Suprapubic skin (tissue), 4 donors: ENCODE measurements around the gene ENPP7.

Experiments used
- CTCF ChIP-seq, 2 donors: fragments of 200-600 bp in 1 of 2; fragments of 450-650 bp in 1 of 2; sonication (generic) in 1 of 2; IDR thresholded peaks; one replicate each; pipeline ENCODE4 v1.5.1; 2016 to 2019; ENCODE audit warnings: antibody characterized with exemption in 2 of 2, mild to moderate bottlenecking in 1 of 2, moderate library complexity in 1 of 2
- EP300 ChIP-seq: sonication (generic); formaldehyde crosslinking; IDR thresholded peaks from one replicate; pipeline ENCODE4 v1.6.1; 2017; ENCODE audit warnings: antibody characterized with exemption
- POLR2A ChIP-seq, 2 donors: fragments of 450-650 bp; IDR thresholded peaks; one replicate each; pipeline ENCODE4 v1.6.1; 2017; ENCODE audit warnings: antibody characterized with exemption in 2 of 2, mild to moderate bottlenecking in 2 of 2, moderate library complexity in 2 of 2
- POLR2AphosphoS5 ChIP-seq, 3 donors: sonication (generic); formaldehyde crosslinking; IDR thresholded peaks; one replicate each; pipeline ENCODE4 v1.6.1; 2017; ENCODE audit warnings: antibody characterized with exemption in 3 of 3

- TF ChIP-seq POLR2A (IDR thresholded peaks at IDR 0.05) (no peak), CTCF (IDR thresholded peaks at IDR 0.05) (no peak), EP300 (no peak), POLR2AphosphoS5 (IDR thresholded peaks at IDR 0.05) (no peak)
These were observed 20.2 kb downstream of the ENPP7 start for GRCh38 chr17:79750650-79751545.
